GM20431 (cell line): Measurements from ENCODE around the gene SRY.
"Not testable (repeated sequence)": the region's sequence is repeated elsewhere in the genome, so short reads cannot be mapped to it uniquely, and the experiment has no call there.

Source experiments
- in situ Hi-C: fragments of 300-500 bp; cut with MseI, MboI; formaldehyde crosslinking; loops from one replicate; pipeline ENCODE4 v1.15.0; 2020; ENCODE audit warnings: low sequenced_read_pairs; ENCODE audit not compliant: unreplicated experiment

SRY gene

DNA sequence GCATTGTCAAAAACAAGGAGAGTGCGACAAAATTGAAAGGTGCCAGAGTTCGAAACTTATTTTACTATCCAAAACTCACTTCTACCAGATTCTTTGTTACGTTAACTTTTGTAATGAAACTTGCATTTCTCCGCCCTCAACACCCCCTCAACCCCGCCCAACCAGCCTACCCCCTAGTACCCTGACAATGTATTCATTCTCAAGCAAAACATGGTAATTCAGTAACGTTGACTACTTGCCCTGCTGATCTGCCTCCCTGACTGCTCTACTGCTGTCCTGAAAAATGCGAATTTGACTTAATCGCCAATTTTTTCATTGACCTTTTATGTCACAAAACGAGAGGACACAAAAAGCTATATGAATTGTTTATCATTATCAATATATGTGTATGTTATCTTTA, at the start of gene SRY:
SRY (minus strand) TSS at position 83 of the 400 bp plus-strand sequence; CDS start at position 4, 79 bp downstream.
- in situ Hi-C loops: no loop called here

DNA sequence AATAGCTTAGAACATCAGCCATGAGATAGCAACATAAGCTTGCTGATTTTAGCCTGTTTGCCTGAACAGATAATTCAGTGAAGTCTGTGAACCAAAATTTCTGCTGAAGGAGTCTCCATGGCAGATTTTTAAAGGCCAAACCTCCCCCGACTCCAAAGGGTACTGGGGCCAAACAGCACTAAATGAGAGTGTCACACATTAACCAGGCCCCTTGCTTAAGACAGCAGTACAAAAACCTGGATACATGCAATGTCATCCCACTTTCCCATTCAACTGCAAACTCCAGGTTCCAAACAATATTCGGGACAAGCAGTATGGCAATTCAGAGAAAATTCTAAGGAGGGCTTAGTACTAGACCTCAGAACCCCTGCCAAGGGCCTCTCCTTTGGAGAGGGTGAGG, 49.6 kb upstream of the SRY start:
- in situ Hi-C loops: no loop called here

- in situ Hi-C loops: no loop called here
Observed at GRCh38 chrY:2835230-2835629, 47.7 kb upstream of the SRY start.

GRCh38 chrY:2828497-2828896, 41.0 kb upstream of the SRY start:
- in situ Hi-C loops: no loop called here

- in situ Hi-C loops: no loop called here
Observed at GRCh38 chrY:2824471-2824870, 37.0 kb upstream of the SRY start.

GRCh38 chrY:2817146-2817896, 29.8 kb upstream of the SRY start:
- in situ Hi-C loops: not testable (repeated sequence)

- in situ Hi-C loops: no loop called here
Observed at GRCh38 chrY:2800246-2800645, 12.8 kb upstream of the SRY start.

DNA sequence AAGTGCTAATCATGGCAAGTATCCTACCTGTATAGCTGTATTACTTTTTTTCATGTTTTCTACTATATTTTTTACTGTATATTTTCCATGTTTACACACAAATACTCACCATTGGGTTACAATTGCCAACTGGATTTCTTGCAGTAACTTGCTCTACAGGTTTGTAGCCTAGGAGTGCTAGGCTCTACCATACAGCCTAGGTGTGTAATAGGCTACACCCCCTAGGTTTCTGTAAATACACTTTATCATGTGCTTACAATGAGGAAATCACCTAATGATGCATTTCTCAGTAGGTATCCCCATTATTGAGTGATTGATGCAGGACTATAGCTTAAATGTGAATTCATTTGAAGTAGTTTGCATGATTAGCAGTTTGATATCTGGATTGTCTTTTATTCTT, 10.5 kb upstream of the SRY start:
- in situ Hi-C loops: no loop called here

DNA sequence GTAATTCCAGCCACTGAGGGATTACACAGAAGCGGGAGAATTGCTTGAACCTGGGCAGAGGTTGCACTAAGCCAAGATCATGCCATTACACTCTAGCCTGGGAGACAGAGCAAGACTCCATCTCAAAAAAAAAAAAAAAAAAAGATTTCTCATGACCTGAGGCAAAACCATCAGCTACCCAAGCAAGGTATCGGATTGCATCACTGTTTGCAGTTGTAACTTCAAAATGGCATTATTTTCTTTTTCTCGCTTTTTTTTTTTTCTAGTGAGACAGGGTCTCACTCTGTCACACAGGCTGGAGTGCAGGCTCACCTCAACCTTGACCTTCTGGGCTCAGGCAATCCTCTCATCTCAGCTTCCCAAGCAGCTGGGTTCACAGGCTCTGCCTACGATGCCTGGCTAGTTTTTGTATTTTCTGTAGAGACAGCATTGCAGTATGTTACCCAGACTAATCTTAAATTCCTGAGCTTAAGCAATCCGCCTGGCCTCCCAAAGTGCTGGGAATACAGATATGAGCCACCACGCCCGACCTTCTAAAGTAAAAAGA, 9.6 kb upstream of the SRY start:
- in situ Hi-C loops: no loop called here

GRCh38 chrY:2789756-2790155, 2.3 kb upstream of the SRY start:
- in situ Hi-C loops: no loop called here

DNA sequence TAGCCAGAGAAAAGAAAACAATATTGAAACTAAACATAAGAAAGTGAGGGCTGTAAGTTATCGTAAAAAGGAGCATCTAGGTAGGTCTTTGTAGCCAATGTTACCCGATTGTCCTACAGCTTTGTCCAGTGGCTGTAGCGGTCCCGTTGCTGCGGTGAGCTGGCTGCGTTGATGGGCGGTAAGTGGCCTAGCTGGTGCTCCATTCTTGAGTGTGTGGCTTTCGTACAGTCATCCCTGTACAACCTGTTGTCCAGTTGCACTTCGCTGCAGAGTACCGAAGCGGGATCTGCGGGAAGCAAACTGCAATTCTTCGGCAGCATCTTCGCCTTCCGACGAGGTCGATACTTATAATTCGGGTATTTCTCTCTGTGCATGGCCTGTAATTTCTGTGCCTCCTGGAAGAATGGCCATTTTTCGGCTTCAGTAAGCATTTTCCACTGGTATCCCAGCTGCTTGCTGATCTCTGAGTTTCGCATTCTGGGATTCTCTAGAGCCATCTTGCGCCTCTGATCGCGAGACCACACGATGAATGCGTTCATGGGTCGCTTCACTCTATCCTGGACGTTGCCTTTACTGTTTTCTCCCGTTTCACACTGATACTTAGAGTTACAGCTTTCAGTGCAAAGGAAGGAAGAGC, 488 bp downstream of the SRY start:
- in situ Hi-C loops: no loop called here
